ENCODE data around the gene ZNF426. TPM values are rescaled to one million over a fixed set of nuclear protein-coding genes. Genes with fewer than 3 reads are reported as not detected.
"Not testable (repeated sequence)": the region's sequence is repeated elsewhere in the genome, so short reads cannot be mapped to it uniquely, and the experiment has no call there.

The ZNF426 gene
- total RNA-seq (10.6 TPM), polyA plus RNA-seq (10 to 100 TPM in 3 of 4 donors, 1 to 10 TPM in 1; 8.9 to 14.8 (median 12.6) TPM)

DNA sequence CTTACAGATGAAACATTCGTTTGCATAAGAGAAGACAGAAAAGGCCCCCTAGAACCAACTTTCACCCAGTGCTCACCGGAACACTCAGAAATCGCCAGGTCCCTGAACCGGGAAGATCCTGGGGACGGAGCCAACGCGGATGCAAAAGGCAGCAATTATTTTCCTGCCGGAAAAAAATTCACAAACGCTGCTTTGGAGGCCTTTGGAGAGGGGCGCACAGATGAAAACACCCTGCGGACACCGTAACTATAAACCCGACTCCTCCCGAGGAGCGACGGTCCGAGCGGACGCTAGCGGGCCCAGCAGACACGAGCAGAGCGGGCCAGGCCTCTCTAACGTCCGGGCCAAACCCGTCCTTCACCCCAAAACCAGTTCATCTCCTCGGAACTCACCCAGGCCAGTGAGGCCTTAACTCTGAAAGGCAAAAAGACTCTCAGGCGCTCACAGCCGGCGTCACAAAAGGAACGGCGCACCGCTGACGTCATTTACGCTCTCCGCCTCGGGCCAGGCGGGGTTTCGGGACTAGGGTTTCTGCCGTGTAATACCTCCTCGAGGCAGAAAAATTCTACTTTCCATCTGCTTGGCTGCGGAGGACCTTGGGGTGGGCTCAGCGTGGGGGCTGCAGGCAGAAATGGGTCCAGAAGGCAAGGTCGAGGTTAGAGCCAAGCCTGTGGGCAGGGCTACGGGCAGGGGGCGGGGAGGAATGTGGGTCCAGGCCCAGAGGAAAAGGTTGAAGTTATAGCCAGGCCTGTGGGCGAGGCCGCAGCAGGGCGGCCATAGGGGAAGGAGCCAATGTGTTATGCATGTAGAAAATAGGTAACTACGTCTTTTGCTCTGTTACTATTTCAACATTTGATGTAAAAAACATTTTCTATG is at the start of gene ZNF426:
ZNF426 (minus strand) TSS at position 463 of the 876 bp plus-strand sequence. CDS start 2,413 bp downstream, outside the sequence.
- Mint-ChIP-seq H3K36me3 (peaks cover 34% of the 10 kb centered on the region), H3K27me3 (no peaks in the 10 kb centered on the region), H3K9me3 (peaks cover 0 to 39% (median 16%) of the 10 kb centered on the region in 7 donors), H3K4me3 (peak within 1 kb of the TSS; percentile 93 to 98 (median 96)), H3K27ac (peak within 1 kb of the TSS; percentile 95 to 99 (median 96)), H3K4me1 (peaks cover 0 to 44% (median 15%) of the 10 kb centered on the region in 4 donors)
- Histone ChIP-seq H3K4me1 (ENCODE audit: control insufficient read depth, insufficient read depth, low read length, poor library complexity, severe bottlenecking) (peaks cover 10% of the 10 kb centered on the region), H3K27me3 (ENCODE audit: control insufficient read depth, insufficient read depth, low read length) (no peaks in the 10 kb centered on the region), H3K9me3 (ENCODE audit: control insufficient read depth in 2 of 2, low read length in 2 of 2) (peaks cover 7 to 27% of the 10 kb centered on the region in 2 experiments), H3K36me3 (ENCODE audit: control insufficient read depth, insufficient read depth, low read length) (peaks cover 29% of the 10 kb centered on the region), H3K4me3 (ENCODE audit: low read depth, low read length) (peak within 1 kb of the TSS; percentile 97), H3K27ac (ENCODE audit: insufficient read depth, low read length, poor library complexity, severe bottlenecking) (peak within 1 kb of the TSS; percentile 77)
- peak; percentile 59 to 90 (median 86) for DNase-seq
- ATAC-seq (ENCODE audit: low read depth in 2 of 2): peak; percentile 90 to 91

DNA sequence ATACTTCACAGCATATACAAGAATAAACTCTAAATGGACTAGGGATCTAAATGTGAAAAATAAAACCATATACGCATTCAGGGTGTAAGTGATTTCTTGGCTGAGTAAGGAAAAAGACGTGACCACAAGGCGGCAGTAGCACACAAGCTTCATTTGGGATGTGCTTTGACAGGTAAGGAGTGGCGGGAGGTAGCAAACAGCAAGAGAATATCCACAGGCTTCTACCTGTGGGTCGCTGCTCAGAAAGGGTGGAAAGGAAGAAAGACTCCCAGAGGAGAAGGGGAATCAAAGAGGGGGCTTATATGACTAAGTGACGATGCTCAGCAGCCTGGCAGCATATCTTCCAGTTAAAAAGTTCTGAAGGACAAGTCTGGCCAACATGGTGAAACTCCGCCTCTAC is 48.3 kb upstream of the ZNF426 start:
- H3K27ac ChIP-seq (ENCODE audit: insufficient read depth, low read length, poor library complexity, severe bottlenecking): no peak overlapping the region
- peaks cover 0 to 7% (median 2%) of the 10 kb centered on the region in 7 donors for H3K9me3 Mint-ChIP-seq
- H3K9me3 ChIP-seq (ENCODE audit: control insufficient read depth in 2 of 2, low read length in 2 of 2): no peaks in the 10 kb centered on the region
- H3K36me3 ChIP-seq (ENCODE audit: control insufficient read depth, insufficient read depth, low read length): no peaks in the 10 kb centered on the region
- H3K27ac Mint-ChIP-seq: peak overlapping the region in 1 of 3 donors; percentile 0
- H3K4me3 Mint-ChIP-seq: peak overlapping the region in 2 of 4 donors; percentile 1 to 36
- peak; percentile 66 to 69 for ATAC-seq (ENCODE audit: low read depth in 2 of 2)
- H3K4me1 ChIP-seq (ENCODE audit: control insufficient read depth, insufficient read depth, low read length, poor library complexity, severe bottlenecking): peaks cover 15% of the 10 kb centered on the region
- H3K4me3 ChIP-seq (ENCODE audit: low read depth, low read length): no peak overlapping the region
- H3K4me1 Mint-ChIP-seq: peaks cover 5 to 31% (median 18%) of the 10 kb centered on the region in 4 donors
- H3K36me3 Mint-ChIP-seq: peaks cover 5% of the 10 kb centered on the region
- DNase-seq: peak; percentile 56 to 85 (median 69)
- H3K27me3 ChIP-seq (ENCODE audit: control insufficient read depth, insufficient read depth, low read length): peaks cover 2% of the 10 kb centered on the region
- peaks cover 11% of the 10 kb centered on the region for H3K27me3 Mint-ChIP-seq

- H3K27me3 ChIP-seq (ENCODE audit: control insufficient read depth, insufficient read depth, low read length): peaks cover under 1% of the 10 kb centered on the region
- ATAC-seq (ENCODE audit: low read depth in 2 of 2) (peak; percentile 76), DNase-seq (peak; percentile 61 to 85 (median 74))
- H3K27ac Mint-ChIP-seq: peak within 1 kb of the TSS; percentile 96 to 98 (median 97)
- peaks cover 10 to 50% (median 28%) of the 10 kb centered on the region in 4 donors for H3K4me1 Mint-ChIP-seq
- H3K4me1 ChIP-seq (ENCODE audit: control insufficient read depth, insufficient read depth, low read length, poor library complexity, severe bottlenecking): peaks cover 15% of the 10 kb centered on the region
- H3K9me3 ChIP-seq (ENCODE audit: control insufficient read depth in 2 of 2, low read length in 2 of 2): peaks cover 18 to 20% of the 10 kb centered on the region in 2 experiments
- H3K9me3 Mint-ChIP-seq: peaks cover 0 to 15% (median 7%) of the 10 kb centered on the region in 7 donors
- H3K27me3 Mint-ChIP-seq: peaks cover 11% of the 10 kb centered on the region
- H3K4me3 Mint-ChIP-seq: peak within 1 kb of the TSS; percentile 96 to 100 (median 98)
- peak within 1 kb of the TSS; percentile 98 for H3K4me3 ChIP-seq (ENCODE audit: low read depth, low read length)
- H3K36me3 ChIP-seq (ENCODE audit: control insufficient read depth, insufficient read depth, low read length): peaks cover 14% of the 10 kb centered on the region
- H3K27ac ChIP-seq (ENCODE audit: insufficient read depth, low read length, poor library complexity, severe bottlenecking): peak within 1 kb of the TSS; percentile 87
- H3K36me3 Mint-ChIP-seq: peaks cover 18% of the 10 kb centered on the region
These were observed 45.8 kb upstream of the ZNF426 start, which contains the start of gene ZNF121 for GRCh38 chr19:9584073-9584833. Gene ZNF121 (minus strand): TSS chr19:9584504. CDS start chr19:9568097, 16,407 bp downstream.

DNA sequence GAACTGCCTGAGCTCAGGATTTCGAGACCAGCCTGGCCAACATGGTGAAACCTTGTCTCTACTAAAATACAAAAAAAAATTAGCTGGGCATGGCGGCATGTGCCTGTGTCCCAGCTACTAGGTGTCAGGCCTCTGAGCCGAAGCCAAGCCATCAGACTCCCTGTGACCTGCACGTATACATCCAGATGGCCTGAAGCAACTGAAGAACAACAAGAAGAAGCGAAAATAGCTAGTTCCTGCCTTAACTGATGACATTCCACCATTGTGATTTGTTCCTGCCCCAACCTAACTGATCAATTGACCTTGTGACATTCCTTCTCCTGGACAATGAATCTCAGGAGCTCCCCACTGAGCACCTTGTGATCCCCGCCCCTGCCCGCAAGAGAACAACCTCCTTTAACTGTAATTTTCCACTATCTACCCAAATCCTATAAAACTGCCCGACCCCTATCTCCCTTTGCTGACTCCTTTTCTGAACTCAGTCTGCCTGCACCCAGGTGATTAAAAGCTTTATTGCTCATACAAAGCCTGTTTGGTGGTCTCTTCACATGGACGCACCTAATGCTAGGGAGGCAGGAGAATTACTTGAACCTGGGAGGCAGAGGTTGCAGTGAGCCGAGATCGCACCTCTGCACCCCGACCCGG is 43.8 kb upstream of the ZNF426 start:
- H3K27ac ChIP-seq (ENCODE audit: insufficient read depth, low read length, poor library complexity, severe bottlenecking); ATAC-seq (ENCODE audit: low read depth in 2 of 2); H3K27me3 ChIP-seq (ENCODE audit: control insufficient read depth, insufficient read depth, low read length); DNase-seq: not testable (repeated sequence)
- peaks cover 15% of the 10 kb centered on the region for H3K4me1 ChIP-seq (ENCODE audit: control insufficient read depth, insufficient read depth, low read length, poor library complexity, severe bottlenecking)
- H3K9me3 Mint-ChIP-seq: peaks cover 0 to 32% (median 19%) of the 10 kb centered on the region in 7 donors
- peak overlapping the region; percentile 82 to 94 (median 86) for H3K4me3 Mint-ChIP-seq
- H3K36me3 Mint-ChIP-seq: peaks cover 31% of the 10 kb centered on the region
- peak overlapping the region; percentile 11 for H3K4me3 ChIP-seq (ENCODE audit: low read depth, low read length)
- H3K9me3 ChIP-seq (ENCODE audit: control insufficient read depth in 2 of 2, low read length in 2 of 2): peaks cover 23 to 29% of the 10 kb centered on the region in 2 experiments
- H3K27me3 Mint-ChIP-seq: peaks cover 11% of the 10 kb centered on the region
- H3K4me1 Mint-ChIP-seq: peaks cover 10 to 58% (median 32%) of the 10 kb centered on the region in 4 donors
- H3K27ac Mint-ChIP-seq: peak overlapping the region in 2 of 3 donors; percentile 1 to 49
- H3K36me3 ChIP-seq (ENCODE audit: control insufficient read depth, insufficient read depth, low read length): peaks cover 28% of the 10 kb centered on the region

- Mint-ChIP-seq H3K4me3 (peak overlapping the region in 1 of 4 donors; percentile 43), H3K9me3 (peaks cover 0 to 46% (median 23%) of the 10 kb centered on the region in 7 donors)
These were observed 42.3 kb upstream of the ZNF426 start for GRCh38 chr19:9580728-9581127.

GRCh38 chr19:9570255-9570654 is 31.8 kb upstream of the ZNF426 start:
- Histone ChIP-seq H3K27ac (ENCODE audit: insufficient read depth, low read length, poor library complexity, severe bottlenecking) (no peak overlapping the region), H3K4me1 (ENCODE audit: control insufficient read depth, insufficient read depth, low read length, poor library complexity, severe bottlenecking) (no peaks in the 10 kb centered on the region), H3K9me3 (ENCODE audit: control insufficient read depth in 2 of 2, low read length in 2 of 2) (peaks cover 77 to 99% of the 10 kb centered on the region in 2 experiments), H3K4me3 (ENCODE audit: low read depth, low read length) (no peak overlapping the region), H3K27me3 (ENCODE audit: control insufficient read depth, insufficient read depth, low read length) (no peaks in the 10 kb centered on the region), H3K36me3 (ENCODE audit: control insufficient read depth, insufficient read depth, low read length) (peaks cover 71% of the 10 kb centered on the region)
- peaks cover 62% of the 10 kb centered on the region for H3K36me3 Mint-ChIP-seq
- DNase-seq (no peak), ATAC-seq (ENCODE audit: low read depth in 2 of 2) (no peak)
- no peak overlapping the region for H3K27ac Mint-ChIP-seq
- H3K4me3 Mint-ChIP-seq: no peak overlapping the region
- H3K27me3 Mint-ChIP-seq: no peaks in the 10 kb centered on the region
- peaks cover 0 to 8% (median 6%) of the 10 kb centered on the region in 4 donors for H3K4me1 Mint-ChIP-seq
- peaks cover 2 to 85% (median 38%) of the 10 kb centered on the region in 7 donors for H3K9me3 Mint-ChIP-seq

More at GRCh38 chr19:9580728-9581127, 42.3 kb upstream of the ZNF426 start:
- Mint-ChIP-seq H3K27ac (no peak overlapping the region), H3K4me1 (peaks cover 5 to 60% (median 29%) of the 10 kb centered on the region in 4 donors), H3K36me3 (peaks cover 44% of the 10 kb centered on the region), H3K27me3 (peaks cover 5% of the 10 kb centered on the region)
- ATAC-seq (ENCODE audit: low read depth in 2 of 2) (no peak), DNase-seq (no peak)
- H3K27ac ChIP-seq (ENCODE audit: insufficient read depth, low read length, poor library complexity, severe bottlenecking): no peak overlapping the region
- H3K36me3 ChIP-seq (ENCODE audit: control insufficient read depth, insufficient read depth, low read length): peaks cover 30% of the 10 kb centered on the region
- peaks cover 35 to 44% of the 10 kb centered on the region in 2 experiments for H3K9me3 ChIP-seq (ENCODE audit: control insufficient read depth in 2 of 2, low read length in 2 of 2)
- H3K27me3 ChIP-seq (ENCODE audit: control insufficient read depth, insufficient read depth, low read length): no peaks in the 10 kb centered on the region
- H3K4me1 ChIP-seq (ENCODE audit: control insufficient read depth, insufficient read depth, low read length, poor library complexity, severe bottlenecking): peaks cover 15% of the 10 kb centered on the region
- peak overlapping the region; percentile 40 for H3K4me3 ChIP-seq (ENCODE audit: low read depth, low read length)

- peaks cover 2 to 86% (median 38%) of the 10 kb centered on the region in 7 donors for H3K9me3 Mint-ChIP-seq
- ATAC-seq (ENCODE audit: low read depth in 2 of 2): no peak
- Histone ChIP-seq H3K27ac (ENCODE audit: insufficient read depth, low read length, poor library complexity, severe bottlenecking) (no peak overlapping the region), H3K4me1 (ENCODE audit: control insufficient read depth, insufficient read depth, low read length, poor library complexity, severe bottlenecking) (no peaks in the 10 kb centered on the region), H3K9me3 (ENCODE audit: control insufficient read depth in 2 of 2, low read length in 2 of 2) (peaks cover 80 to 99% of the 10 kb centered on the region in 2 experiments), H3K27me3 (ENCODE audit: control insufficient read depth, insufficient read depth, low read length) (no peaks in the 10 kb centered on the region), H3K4me3 (ENCODE audit: low read depth, low read length) (peak overlapping the region; percentile 22), H3K36me3 (ENCODE audit: control insufficient read depth, insufficient read depth, low read length) (peaks cover 74% of the 10 kb centered on the region)
- H3K4me3 Mint-ChIP-seq: no peak overlapping the region
- H3K4me1 Mint-ChIP-seq: peaks cover 0 to 5% (median under 1%) of the 10 kb centered on the region in 4 donors
- H3K27me3 Mint-ChIP-seq: no peaks in the 10 kb centered on the region
- peaks cover 59% of the 10 kb centered on the region for H3K36me3 Mint-ChIP-seq
- no peak overlapping the region for H3K27ac Mint-ChIP-seq
- DNase-seq: no peak
These were observed 28.3 kb upstream of the ZNF426 start for GRCh38 chr19:9566729-9567128.
